ENCODE results near the gene TNFRSF25. TPM values are rescaled to one million over a fixed set of nuclear protein-coding genes. Genes with fewer than 3 reads are reported as not detected.

The TNFRSF25 gene
- total and polyA plus RNA-seq, 9 of the 15 experiments (the other 6 are each of a cell fraction or from before 2014, with no cell fraction given), result 0.24 to 0.49 TPM; not detected in 7

GRCh38 chr1:6435129-6435528, 30.8 kb downstream of the TNFRSF25 start:
- Histone ChIP-seq H3K27ac (ENCODE audit: extremely low read depth, low read depth, low read length) (no peak overlapping the region), H3K9me1 (ENCODE audit: control insufficient read depth, insufficient read depth, low read length) (no peaks in the 10 kb centered on the region), H3K4me1 (replicated peaks in 1 of 2; ENCODE audit: control insufficient read depth in 2 of 2, insufficient read depth in 2 of 2, low read length in 2 of 2) (peaks cover 3 to 26% of the 10 kb centered on the region in 2 experiments; a peak in 4 of 5 replicates), H3K4me3 (no peak overlapping the region), H2AFZ (ENCODE audit: low read depth, low read length) (no peak overlapping the region), H3K4me2 (ENCODE audit: insufficient read depth, low read length) (no peak overlapping the region), H4K20me1 (replicated peaks; ENCODE audit: control insufficient read depth, insufficient read depth, low read length) (peaks cover 24% of the 10 kb centered on the region), H3K79me2 (ENCODE audit: control insufficient read depth, insufficient read depth, low read length) (no peaks in the 10 kb centered on the region), H3K27me3 (ENCODE audit: control insufficient read depth in 2 of 2, insufficient read depth in 2 of 2, low read length in 2 of 2) (peaks cover 5 to 44% of the 10 kb centered on the region in 2 experiments; a peak in 4 of 5 replicates), H3K9me3 (replicated peaks; ENCODE audit: control insufficient read depth, insufficient read depth, low read depth, low read length) (no peaks in the 10 kb centered on the region), H3K9ac (ENCODE audit: insufficient read depth in 1 of 2, low read depth in 2 of 2, low read length in 2 of 2) (no peak overlapping the region), H3K36me3 (ENCODE audit: control insufficient read depth, insufficient read depth, low read length) (no peaks in the 10 kb centered on the region)
- DNase-seq (ENCODE audit: extremely low read depth in 1 of 4, low spot score in 3 of 4) (no peak), ATAC-seq (no peak), FAIRE-seq (no peak)
- ChIA-PET CTCF (ENCODE audit: low intra/inter-chr PET ratio) (no interaction called here), POLR2A (no interaction called here)
- 46% methylated on average over 15 of the region's 15 CpGs for WGBS (ENCODE audit: insufficient coverage, low coverage, missing lambda C conversion rate)
- no TSS peak for BruUV-seq (replicated peaks)
- intact Hi-C loops (cut with micrococcal nuclease), result loop anchor here (5.0 kb wide), 1 partner anchor 33 kb away; no protein-coding TSS in a partner anchor
- TF ChIP-seq ZHX1 (conservative IDR thresholded peaks at IDR 0.05; ENCODE audit: low read length), result no peak
- no peak for TF ChIP-seq NFIX (CRISPR knock-in tag; IDR thresholded peaks at IDR 0.05; ENCODE audit: low read depth)
- TF ChIP-seq LARP7 (IDR thresholded peaks at IDR 0.05), result no peak
- TF ChIP-seq, protein P1, sequence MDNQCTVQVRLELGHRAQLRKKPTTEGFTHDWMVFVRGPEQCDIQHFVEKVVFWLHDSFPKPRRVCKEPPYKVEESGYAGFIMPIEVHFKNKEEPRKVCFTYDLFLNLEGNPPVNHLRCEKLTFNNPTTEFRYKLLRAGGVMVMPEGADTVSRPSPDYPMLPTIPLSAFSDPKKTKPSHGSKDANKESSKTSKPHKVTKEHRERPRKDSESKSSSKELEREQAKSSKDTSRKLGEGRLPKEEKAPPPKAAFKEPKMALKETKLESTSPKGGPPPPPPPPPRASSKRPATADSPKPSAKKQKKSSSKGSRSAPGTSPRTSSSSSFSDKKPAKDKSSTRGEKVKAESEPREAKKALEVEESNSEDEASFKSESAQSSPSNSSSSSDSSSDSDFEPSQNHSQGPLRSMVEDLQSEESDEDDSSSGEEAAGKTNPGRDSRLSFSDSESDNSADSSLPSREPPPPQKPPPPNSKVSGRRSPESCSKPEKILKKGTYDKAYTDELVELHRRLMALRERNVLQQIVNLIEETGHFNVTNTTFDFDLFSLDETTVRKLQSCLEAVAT (IDR thresholded peaks at IDR 0.05), result no peak
- no peak for TF ChIP-seq TCF3 (CRISPR knock-in tag; IDR thresholded peaks at IDR 0.05)
- TF ChIP-seq PTTG1 (tag; IDR thresholded peaks at IDR 0.05; ENCODE audit: low read depth), result no peak
- TF ChIP-seq ZKSCAN1 (IDR thresholded peaks at IDR 0.05; ENCODE audit: low read depth, low read length), result no peak
- no peak for TF ChIP-seq PRPF4 (IDR thresholded peaks at IDR 0.05; ENCODE audit: insufficient read depth, low read depth, low read length, poor library complexity, severe bottlenecking)
- no peak for TF ChIP-seq PKNOX1 (IDR thresholded peaks at IDR 0.05)
- no peak for TF ChIP-seq PHF8 (IDR thresholded peaks at IDR 0.05; ENCODE audit: borderline replicate concordance, low read length)
- no peak for TF ChIP-seq ZNF263 (CRISPR knock-in tag; IDR thresholded peaks at IDR 0.05; ENCODE audit: borderline replicate concordance)
- TF ChIP-seq TGIF2 (CRISPR knock-in tag; IDR thresholded peaks at IDR 0.05), result no peak
- TF ChIP-seq RNF2 (IDR thresholded peaks at IDR 0.05), result no peak
- TF ChIP-seq IFI16 (CRISPR knock-in tag; IDR thresholded peaks at IDR 0.05), result no peak
- no peak for TF ChIP-seq FOXJ2 (tag; IDR thresholded peaks at IDR 0.05)
- in situ Hi-C loops (cut with MboI), result no loop called here
